Left hindlimb (tissue), 1 donor: ENCODE data around the gene HES1.

ENCODE experiments used
- DNase-seq: peaks from one replicate; pipeline ENCODE4 v3.0.0-alpha.2; 2018

HES1 gene

GRCh38 chr3:194174406-194174805 lies 38.5 kb downstream of the HES1 start:
- DNase-seq = no peak

GRCh38 chr3:194174980-194175379 lies 39.0 kb downstream of the HES1 start:
- DNase-seq = no peak

DNA sequence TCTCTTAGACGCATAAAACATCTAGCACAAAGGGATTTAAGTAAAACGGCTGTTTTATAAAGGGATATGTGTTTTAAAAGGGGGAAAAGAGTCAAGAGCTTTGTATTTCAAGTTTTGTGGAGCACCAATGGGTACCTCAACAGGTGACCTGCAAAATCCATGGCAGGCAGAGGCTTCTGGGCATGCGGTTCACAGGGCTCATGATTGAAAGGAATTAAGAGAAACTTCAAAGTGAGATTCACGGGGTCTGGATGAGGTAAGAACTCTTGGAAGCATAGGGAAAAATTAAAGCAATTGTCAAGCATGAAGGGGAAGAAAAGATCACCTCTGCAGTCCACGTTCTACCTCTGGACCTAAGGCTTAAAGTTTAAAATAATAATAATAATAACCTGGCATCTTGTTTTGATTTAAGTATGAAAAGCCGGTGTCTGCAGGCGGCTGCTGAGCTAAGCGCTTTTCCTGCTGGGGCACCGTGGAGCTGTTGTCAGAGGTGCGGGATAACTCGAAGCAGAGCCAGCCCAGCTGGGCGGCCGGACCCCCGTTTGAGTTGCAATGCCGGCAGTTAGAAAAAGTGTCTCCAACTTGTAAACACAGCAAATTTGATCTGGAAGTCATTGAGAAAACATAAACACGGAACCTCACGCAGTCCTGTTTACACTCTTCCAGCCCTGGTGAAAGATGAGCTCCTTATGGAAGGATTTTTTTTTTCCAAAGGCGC lies 40.5 kb downstream of the HES1 start:
- DNase-seq = peak; percentile 59

DNA sequence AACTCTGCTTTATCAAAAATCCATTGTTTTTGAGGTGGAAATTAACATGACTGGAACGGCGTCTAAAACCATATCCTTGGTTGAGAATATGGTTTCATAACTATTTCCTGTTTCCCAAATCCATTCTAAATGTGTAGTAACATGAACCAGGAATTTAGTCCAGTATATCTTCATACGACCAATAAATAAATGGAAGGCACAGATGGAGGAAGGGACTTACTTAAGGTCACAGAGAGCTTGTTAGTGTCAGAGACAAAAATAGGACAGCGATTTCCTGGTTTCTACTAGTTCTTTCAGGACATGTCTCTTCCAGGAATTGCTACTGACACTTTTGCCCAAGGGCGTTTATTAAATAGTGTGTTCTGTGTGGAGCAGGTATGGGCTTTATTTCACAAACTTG lies 41.2 kb downstream of the HES1 start:
- no peak for DNase-seq

GRCh38 chr3:194178128-194178527 lies 42.2 kb downstream of the HES1 start:
- DNase-seq = no peak

DNA sequence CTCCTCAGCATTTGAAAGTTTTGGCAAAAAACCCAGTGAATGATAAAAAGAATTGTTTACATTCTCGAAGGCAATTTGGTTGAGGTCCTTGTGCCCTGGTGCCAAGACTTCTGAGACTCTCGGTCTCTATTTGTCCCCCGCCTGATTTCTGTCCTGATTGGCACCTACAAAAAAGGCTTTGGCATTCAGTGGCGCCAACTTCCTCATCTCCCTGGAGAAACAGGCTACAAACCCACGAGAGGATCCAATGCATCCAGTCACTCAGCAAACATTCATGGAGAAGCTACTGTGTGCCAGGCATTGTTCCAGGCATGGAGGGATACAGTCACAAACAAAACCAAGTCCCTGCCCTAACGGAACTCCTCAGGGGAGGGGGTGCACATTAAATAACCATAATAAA lies 42.7 kb downstream of the HES1 start:
- no peak for DNase-seq

- no peak for DNase-seq
These were observed 44.6 kb downstream of the HES1 start for GRCh38 chr3:194180570-194180969.

DNA sequence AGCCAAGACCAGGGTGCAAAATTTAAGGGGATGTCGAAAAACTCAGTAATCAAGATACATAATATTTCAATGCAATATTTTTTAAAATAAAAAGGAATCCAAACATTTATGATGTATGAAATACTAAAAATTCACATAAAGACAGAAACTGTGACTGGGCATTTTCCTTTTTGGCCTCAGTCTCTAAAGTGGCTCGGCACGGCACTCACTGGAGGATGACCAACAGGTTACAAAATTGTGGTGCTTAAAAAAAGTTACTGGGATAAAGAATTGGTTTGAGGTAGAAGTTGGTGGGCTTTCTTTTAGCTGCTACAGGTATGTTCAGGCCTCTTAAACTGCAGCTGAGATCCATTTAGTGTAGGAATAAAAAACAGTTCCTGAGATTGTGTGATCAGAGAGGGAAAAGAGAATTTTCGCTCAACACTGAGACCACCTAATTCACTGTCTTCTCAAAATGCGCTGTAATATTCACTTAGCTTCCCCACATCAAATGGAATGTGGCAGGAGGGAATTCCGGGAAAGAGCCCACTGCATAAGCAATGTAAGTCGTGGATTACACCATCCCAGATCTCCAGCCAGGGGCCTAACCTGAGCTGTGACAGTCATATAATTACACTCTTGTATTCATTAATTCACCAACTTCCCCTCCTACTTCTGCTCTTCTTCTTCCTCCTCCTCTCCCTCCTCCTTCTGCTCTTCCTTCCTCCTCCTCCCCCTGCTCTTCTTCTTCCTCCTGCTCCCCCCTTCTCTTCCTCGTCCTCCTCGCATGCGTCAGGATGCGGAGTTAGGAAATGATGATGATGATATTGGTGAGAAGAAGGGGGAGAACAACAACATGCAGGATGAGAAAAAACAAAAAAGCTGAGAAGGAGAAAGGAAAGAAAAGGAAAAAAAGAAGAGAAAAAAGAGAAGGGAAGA lies 45.9 kb downstream of the HES1 start:
- DNase-seq = no peak

DNA sequence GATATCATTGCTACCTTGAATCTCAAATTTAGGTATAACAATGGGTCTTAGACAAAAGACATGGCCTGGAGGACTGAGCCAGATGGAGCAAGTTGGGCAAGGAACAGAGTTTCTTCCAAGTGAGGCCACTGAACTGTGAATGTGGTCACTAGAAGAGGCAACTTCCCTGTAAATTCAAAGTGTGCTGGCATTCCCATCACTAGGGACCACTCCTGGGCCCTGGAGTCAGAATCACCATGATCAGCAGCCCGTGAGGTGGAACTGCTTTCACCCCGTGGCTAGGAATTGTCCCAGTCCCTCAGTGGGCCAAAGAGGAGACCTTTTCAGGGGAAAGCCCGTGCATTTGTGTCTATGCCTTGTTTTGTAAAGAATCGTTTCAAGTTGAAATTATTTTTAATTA lies 47.3 kb downstream of the HES1 start:
- no peak for DNase-seq

GRCh38 chr3:194184265-194184751 lies 48.4 kb downstream of the HES1 start:
- DNase-seq = no peak

DNA sequence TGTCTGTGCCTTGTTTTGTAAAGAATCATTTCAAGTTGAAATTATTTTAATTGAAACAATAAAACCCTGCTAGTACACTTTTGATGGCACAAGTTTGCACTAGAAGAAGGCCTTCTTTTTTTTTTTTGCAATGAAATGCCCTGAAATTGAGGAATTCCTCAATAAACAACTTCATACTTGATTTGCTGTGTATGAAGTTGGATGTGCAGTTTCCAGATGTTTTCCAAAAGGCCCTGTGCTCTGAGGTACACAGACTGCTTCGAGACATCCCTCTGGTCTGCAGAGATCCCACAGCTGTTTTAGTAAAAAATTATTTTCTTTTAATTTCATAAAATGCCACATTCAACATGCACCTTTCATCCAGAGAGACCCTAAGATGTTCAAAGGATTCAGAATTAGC lies 48.9 kb downstream of the HES1 start:
- no peak for DNase-seq

GRCh38 chr3:194185221-194185620 lies 49.3 kb downstream of the HES1 start:
- no peak for DNase-seq

- DNase-seq = no peak
These were observed 51.4 kb downstream of the HES1 start for GRCh38 chr3:194187233-194187944.
